Colonic mucosa (tissue), 4 donors: ENCODE results near the gene RFC2. TPM values are rescaled to one million over a fixed set of nuclear protein-coding genes. Genes with fewer than 3 reads are reported as not detected.

Experiments used
- DNase-seq: peaks from one replicate; pipeline ENCODE4 v3.0.0-alpha.2; 2020
- H3K27ac ChIP-seq: fragments of 200-600 bp; one replicate; pipeline ENCODE4 v1.8.0; 2021
- H3K27me3 ChIP-seq: fragments of 200-600 bp; one replicate; pipeline ENCODE4 v1.8.0; 2021
- H3K36me3 ChIP-seq: fragments of 200-600 bp; one replicate; pipeline ENCODE4 v1.8.0; 2021
- H3K4me1 ChIP-seq: fragments of 200-600 bp; one replicate; pipeline ENCODE4 v1.8.0; 2021; ENCODE audit warnings: mild to moderate bottlenecking
- H3K4me3 ChIP-seq: fragments of 200-600 bp; one replicate; pipeline ENCODE4 v1.8.0; 2021
- H3K9ac ChIP-seq, 2 donors: one replicate each; pipeline ENCODE4 v1.7.0; 2013; ENCODE audit warnings: control low read depth in 2 of 2, low read depth in 2 of 2, low read length in 2 of 2
- H3K9me3 ChIP-seq: fragments of 200-600 bp; one replicate; pipeline ENCODE4 v1.8.0; 2021
- CTCF ChIP-seq: fragments of 200-600 bp; IDR thresholded peaks from one replicate; pipeline ENCODE4 v1.8.0; 2022; ENCODE audit warnings: antibody characterized with exemption, mild to moderate bottlenecking
- intact Hi-C: fragments of 100-400 bp; cut with DNase I; formaldehyde crosslinking; loops from one replicate; pipeline ENCODE4 v1.14.1; 2022
- total RNA-seq, 2 donors: library from RNA; stranded (reverse); fragmentation: NEBNext Ultra II Directional in 1 of 2; extraction: Animal tissue kit (Norgen Biotek cat#: 25700) in 1 of 2; gene quantifications; one replicate each; pipeline ENCODE4 v1.2.1, GENCODE V29; 2021
- donor health status: healthy.
- donor health status: DM: no; HTN: no; CAD: no.
- donor health status: DM: no; HTN: no; CAD: no.

The RFC2 gene
- total RNA-seq, 2 donors from 2014 or later: 18.5 to 43.8 TPM

DNA sequence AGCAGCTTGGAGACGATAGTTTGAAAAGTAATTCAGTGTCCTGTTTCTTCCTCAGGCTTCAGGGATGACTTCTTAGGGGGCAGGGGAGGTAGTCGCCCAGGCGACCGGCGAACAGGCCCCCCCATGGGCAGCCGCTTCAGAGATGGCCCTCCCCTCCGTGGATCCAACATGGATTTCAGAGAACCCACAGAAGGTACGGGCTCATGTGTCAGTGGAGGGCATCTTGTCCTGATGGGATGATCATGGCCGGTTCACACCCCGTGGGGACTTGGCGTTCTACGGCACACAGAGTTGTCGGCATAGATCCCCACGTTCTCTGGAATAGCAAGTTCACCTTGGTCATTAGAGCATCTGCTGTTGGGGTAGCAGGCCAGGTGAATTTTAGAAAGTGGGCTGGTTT lies 59.5 kb downstream of the RFC2 start:
- Histone ChIP-seq H3K27me3 (no peaks in the 10 kb centered on the region), H3K27ac (no peak overlapping the region), H3K9me3 (no peaks in the 10 kb centered on the region), H3K4me1 (no peaks in the 10 kb centered on the region), H3K9ac (no peak overlapping the region), H3K4me3 (no peak overlapping the region), H3K36me3 (peaks cover 15% of the 10 kb centered on the region)
- TF ChIP-seq CTCF: no peak
- intact Hi-C loops: no loop called here
- DNase-seq: no peak

- DNase-seq: no peak
Observed at GRCh38 chr7:74193913-74194312, 60.3 kb downstream of the RFC2 start.

GRCh38 chr7:74193054-74193453 lies 61.1 kb downstream of the RFC2 start:
- intact Hi-C loops: no loop called here
- H3K27me3 ChIP-seq: no peaks in the 10 kb centered on the region
- DNase-seq: no peak
- peaks cover 30% of the 10 kb centered on the region for H3K36me3 ChIP-seq
- no peaks in the 10 kb centered on the region for H3K4me1 ChIP-seq
- no peaks in the 10 kb centered on the region for H3K9me3 ChIP-seq
- H3K9ac ChIP-seq: no peak overlapping the region
- no peak overlapping the region for H3K27ac ChIP-seq
- H3K4me3 ChIP-seq: no peak overlapping the region
- no peak for TF ChIP-seq CTCF

More at GRCh38 chr7:74193913-74194312, 60.3 kb downstream of the RFC2 start:
- H3K4me3 ChIP-seq: no peak overlapping the region
- H3K27ac ChIP-seq: no peak overlapping the region
- intact Hi-C loops: no loop called here
- H3K9ac ChIP-seq: no peak overlapping the region
- H3K4me1 ChIP-seq: no peaks in the 10 kb centered on the region
- H3K36me3 ChIP-seq: peaks cover 23% of the 10 kb centered on the region
- no peaks in the 10 kb centered on the region for H3K27me3 ChIP-seq
- TF ChIP-seq CTCF: no peak
- H3K9me3 ChIP-seq: no peaks in the 10 kb centered on the region

- intact Hi-C loops: no loop called here
- Histone ChIP-seq H3K27ac (no peak overlapping the region), H3K4me1 (no peaks in the 10 kb centered on the region), H3K9ac (no peak overlapping the region), H3K4me3 (no peak overlapping the region), H3K36me3 (peaks cover 30% of the 10 kb centered on the region), H3K27me3 (no peaks in the 10 kb centered on the region), H3K9me3 (no peaks in the 10 kb centered on the region)
- no peak for TF ChIP-seq CTCF
- no peak for DNase-seq
Observed at GRCh38 chr7:74191231-74191630, 63.0 kb downstream of the RFC2 start.

DNA sequence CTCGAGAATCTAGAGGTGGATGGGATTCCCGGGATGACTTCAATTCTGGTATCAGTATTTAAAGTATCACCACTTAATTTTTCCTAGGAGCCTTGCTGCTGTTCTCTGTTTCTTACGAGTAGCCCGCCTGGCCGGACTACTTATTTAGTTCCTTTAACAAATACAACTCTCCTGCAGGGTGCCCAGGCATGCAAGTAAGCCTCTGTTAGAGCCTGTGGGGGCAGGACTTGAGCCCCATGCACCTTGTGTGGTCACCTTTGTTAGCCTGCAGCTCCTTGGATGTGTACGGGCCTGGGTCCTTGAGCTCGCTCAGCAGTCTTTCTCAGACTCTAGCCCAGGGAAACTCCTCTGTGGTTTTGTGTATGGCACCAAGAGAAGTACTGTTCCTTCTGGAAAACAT lies 63.9 kb downstream of the RFC2 start:
- no peaks in the 10 kb centered on the region for H3K9me3 ChIP-seq
- DNase-seq: no peak

More for the DNA sequence above, 63.9 kb downstream of the RFC2 start:
- H3K9ac ChIP-seq: no peak overlapping the region
- H3K27me3 ChIP-seq: no peaks in the 10 kb centered on the region
- peaks cover 30% of the 10 kb centered on the region for H3K36me3 ChIP-seq
- H3K27ac ChIP-seq: no peak overlapping the region
- H3K4me3 ChIP-seq: no peak overlapping the region
- TF ChIP-seq CTCF: no peak
- H3K4me1 ChIP-seq: peaks cover 6% of the 10 kb centered on the region
- intact Hi-C loops: no loop called here
